Peyer's patch (tissue), 4 donors: ENCODE results near the gene PUS1. TPM values are rescaled to one million over a fixed set of nuclear protein-coding genes. Genes with fewer than 3 reads are reported as not detected.

Experiments used
- DNase-seq, 3 donors: peaks; one replicate each; pipeline ENCODE4 v3.0.0-alpha.2; 2017 to 2019
- H3K27ac ChIP-seq, 4 donors: fragments of 200-600 bp; sonication (generic); one replicate each; pipeline ENCODE4 v1.5.1; 2016 to 2019
- H3K27me3 ChIP-seq, 2 donors: fragments of 200-600 bp; sonication (generic); one replicate each; pipeline ENCODE4 v1.5.1; 2019
- H3K36me3 ChIP-seq, 3 donors: fragments of 200-600 bp; sonication (generic); one replicate each; pipeline ENCODE4 v1.5.1; 2016 to 2019
- H3K4me1 ChIP-seq, 4 donors: fragments of 200-600 bp; sonication (generic); one replicate each; pipeline ENCODE4 v1.5.1; 2016 to 2019
- H3K4me3 ChIP-seq, 4 donors: fragments of 200-600 bp; sonication (generic); 1 replicate in 3 of 4; 2 replicates in 1 of 4; pipeline ENCODE4 v1.5.1; 2016 to 2019; ENCODE audit warnings: mild to moderate bottlenecking in 1 of 4
- H3K9me3 ChIP-seq, 4 donors: fragments of 200-600 bp; sonication (generic); one replicate each; pipeline ENCODE4 v1.5.1; 2016 to 2019; ENCODE audit warnings: mild to moderate bottlenecking in 1 of 4
- POLR2A ChIP-seq, 2 donors: fragments of 450-650 bp; IDR thresholded peaks; one replicate each; pipeline ENCODE4 v1.5.1; 2017; ENCODE audit warnings: antibody characterized with exemption in 2 of 2, mild to moderate bottlenecking in 2 of 2, moderate library complexity in 2 of 2
- small RNA-seq, 2 donors: library from RNA; depleted of rRNA; stranded (forward); fragments of <200 nt; gene quantifications; one replicate each; pipeline ENCODE3, GENCODE V24; 2016
- total RNA-seq, 4 donors: library from RNA; depleted of rRNA; stranded (reverse); fragments of >200 nt; gene quantifications; one replicate each; pipeline ENCODE4 v1.1.0, GENCODE V29; 2016
- TF ChIP-seq, protein P1 (sequence below), 6 experiments: fragments of 450-650 bp in 4 of 6; fragments of 200-600 bp in 2 of 6; sonication (generic) in 1 of 6; IDR thresholded peaks; one replicate each; pipeline ENCODE4 v1.5.1; 2017 to 2019; ENCODE audit warnings: antibody characterized with exemption in 6 of 6, mild to moderate bottlenecking in 3 of 6, moderate library complexity in 1 of 6

The PUS1 gene
- total RNA-seq, 4 donors from 2014 or later, result 8.8 to 46.5 (median 31.8) TPM

DNA sequence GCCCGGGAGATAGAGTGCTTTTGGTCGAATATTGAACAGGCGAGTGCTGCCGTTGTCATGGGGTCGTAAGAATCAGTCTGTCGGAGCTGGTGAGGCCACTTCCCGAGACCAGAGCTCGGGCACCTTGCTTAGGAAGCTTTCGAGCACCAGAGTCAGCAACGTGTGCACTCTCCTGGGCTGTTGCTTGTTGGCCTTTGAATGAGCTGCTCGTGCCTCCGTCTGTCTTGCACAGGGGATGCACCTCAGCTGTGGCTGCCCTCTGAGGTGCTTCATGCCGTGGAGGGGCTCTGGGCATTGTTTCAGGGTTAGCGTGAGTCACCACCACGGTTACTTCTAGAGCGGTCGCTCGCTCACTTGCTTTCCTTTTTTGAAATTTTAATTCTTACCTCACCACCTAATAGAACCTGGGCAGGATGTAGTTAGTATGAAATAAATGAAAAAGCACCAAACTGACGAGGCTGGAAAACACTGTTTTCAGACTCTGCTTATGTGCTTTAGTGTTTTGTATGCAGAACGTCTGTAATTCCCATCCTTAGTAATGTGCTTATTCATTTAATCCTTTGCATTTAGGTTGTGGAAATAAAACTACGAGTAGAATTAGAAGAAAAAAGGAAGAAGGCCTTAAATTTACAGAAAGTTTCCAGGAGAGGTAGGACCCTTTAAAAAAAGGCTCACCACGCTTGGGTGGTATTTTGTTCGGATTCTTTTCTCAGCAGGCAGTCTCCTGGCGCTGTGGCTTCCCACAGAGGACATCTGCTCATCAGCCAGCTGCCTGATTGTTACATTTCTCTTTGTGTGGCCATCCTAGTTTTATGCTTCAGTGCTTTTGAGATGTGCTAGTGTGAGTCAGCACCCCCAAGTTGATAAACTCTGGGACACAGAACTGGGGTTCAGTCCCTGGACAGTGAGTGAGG lies 61.2 kb downstream of the PUS1 start:
- no peaks in the 10 kb centered on the region for H3K27me3 ChIP-seq
- H3K36me3 ChIP-seq, result peaks cover 0 to 96% (median 0%) of the 10 kb centered on the region in 3 donors
- peak in 1 of 3 donors; percentile 39 for DNase-seq
- H3K27ac ChIP-seq, result no peak overlapping the region
- TF ChIP-seq POLR2A (IDR thresholded peaks at IDR 0.05), result no peak
- TF ChIP-seq, protein P1, sequence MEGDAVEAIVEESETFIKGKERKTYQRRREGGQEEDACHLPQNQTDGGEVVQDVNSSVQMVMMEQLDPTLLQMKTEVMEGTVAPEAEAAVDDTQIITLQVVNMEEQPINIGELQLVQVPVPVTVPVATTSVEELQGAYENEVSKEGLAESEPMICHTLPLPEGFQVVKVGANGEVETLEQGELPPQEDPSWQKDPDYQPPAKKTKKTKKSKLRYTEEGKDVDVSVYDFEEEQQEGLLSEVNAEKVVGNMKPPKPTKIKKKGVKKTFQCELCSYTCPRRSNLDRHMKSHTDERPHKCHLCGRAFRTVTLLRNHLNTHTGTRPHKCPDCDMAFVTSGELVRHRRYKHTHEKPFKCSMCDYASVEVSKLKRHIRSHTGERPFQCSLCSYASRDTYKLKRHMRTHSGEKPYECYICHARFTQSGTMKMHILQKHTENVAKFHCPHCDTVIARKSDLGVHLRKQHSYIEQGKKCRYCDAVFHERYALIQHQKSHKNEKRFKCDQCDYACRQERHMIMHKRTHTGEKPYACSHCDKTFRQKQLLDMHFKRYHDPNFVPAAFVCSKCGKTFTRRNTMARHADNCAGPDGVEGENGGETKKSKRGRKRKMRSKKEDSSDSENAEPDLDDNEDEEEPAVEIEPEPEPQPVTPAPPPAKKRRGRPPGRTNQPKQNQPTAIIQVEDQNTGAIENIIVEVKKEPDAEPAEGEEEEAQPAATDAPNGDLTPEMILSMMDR (IDR thresholded peaks at IDR 0.05), result no peak
- H3K4me1 ChIP-seq, result no peaks in the 10 kb centered on the region
- no peaks in the 10 kb centered on the region for H3K9me3 ChIP-seq
- no peak overlapping the region for H3K4me3 ChIP-seq

DNA sequence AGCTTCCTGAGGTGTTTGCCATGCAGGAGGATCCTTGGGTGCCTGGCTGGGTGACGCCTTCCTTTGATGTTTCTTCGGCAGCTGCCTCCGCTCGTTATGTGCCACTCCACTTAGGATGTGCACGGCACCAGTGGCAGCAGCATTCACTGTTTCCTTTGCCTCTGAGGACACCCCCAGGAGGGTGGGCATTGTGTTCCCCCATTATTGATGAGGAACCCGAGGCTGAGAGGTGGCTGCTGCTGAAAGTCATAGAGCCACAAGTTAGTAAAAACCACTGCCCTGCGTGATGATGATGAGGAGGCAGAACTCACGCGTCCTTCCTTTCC lies 61.9 kb downstream of the PUS1 start:
- H3K36me3 ChIP-seq, result peaks cover 0 to 96% (median 0%) of the 10 kb centered on the region in 3 donors
- H3K27me3 ChIP-seq, result no peaks in the 10 kb centered on the region
- H3K4me3 ChIP-seq, result no peak overlapping the region
- H3K27ac ChIP-seq, result no peak overlapping the region
- TF ChIP-seq, protein P1 (IDR thresholded peaks at IDR 0.05), result no peak
- TF ChIP-seq POLR2A (IDR thresholded peaks at IDR 0.05), result no peak
- no peaks in the 10 kb centered on the region for H3K9me3 ChIP-seq
- DNase-seq, result peak in 1 of 3 donors; percentile 22
- no peaks in the 10 kb centered on the region for H3K4me1 ChIP-seq

DNA sequence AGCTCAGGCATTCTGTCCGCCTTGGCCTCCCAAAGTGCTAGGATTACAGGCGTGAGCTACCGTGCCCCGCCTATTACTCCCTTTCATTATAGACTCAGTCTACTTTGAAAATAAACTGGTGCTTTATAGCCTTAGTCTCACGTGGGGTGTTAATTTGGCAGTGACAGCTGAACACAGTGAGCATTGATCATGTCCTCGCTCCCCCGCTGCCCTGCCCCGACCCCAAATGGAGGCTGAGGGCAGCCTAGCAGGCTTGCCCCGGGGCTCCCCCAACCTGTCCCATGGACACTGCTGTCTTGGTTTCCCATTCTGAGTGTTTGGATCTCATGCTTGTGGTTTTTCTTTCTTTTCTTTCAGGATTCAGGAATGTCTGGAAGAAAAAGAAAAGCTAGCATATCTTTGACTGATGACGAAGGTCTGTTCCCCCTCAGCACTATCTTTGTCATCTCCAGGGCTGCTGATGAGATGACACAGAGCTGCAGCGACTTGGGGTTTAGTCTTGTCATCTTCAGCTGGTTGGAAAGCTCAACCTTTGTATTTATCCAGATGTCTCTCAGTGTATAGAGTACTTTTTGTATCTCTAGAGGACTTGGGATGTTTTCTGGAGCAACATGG lies 62.8 kb downstream of the PUS1 start:
- Histone ChIP-seq H3K27me3 (no peaks in the 10 kb centered on the region), H3K27ac (no peak overlapping the region), H3K4me1 (no peaks in the 10 kb centered on the region), H3K4me3 (no peak overlapping the region), H3K9me3 (no peaks in the 10 kb centered on the region), H3K36me3 (peaks cover 0 to 91% (median 0%) of the 10 kb centered on the region in 3 donors)
- TF ChIP-seq POLR2A (IDR thresholded peaks at IDR 0.05), result no peak
- TF ChIP-seq, protein P1 (IDR thresholded peaks at IDR 0.05), result no peak
- DNase-seq, result peak in 1 of 3 donors; percentile 17

DNA sequence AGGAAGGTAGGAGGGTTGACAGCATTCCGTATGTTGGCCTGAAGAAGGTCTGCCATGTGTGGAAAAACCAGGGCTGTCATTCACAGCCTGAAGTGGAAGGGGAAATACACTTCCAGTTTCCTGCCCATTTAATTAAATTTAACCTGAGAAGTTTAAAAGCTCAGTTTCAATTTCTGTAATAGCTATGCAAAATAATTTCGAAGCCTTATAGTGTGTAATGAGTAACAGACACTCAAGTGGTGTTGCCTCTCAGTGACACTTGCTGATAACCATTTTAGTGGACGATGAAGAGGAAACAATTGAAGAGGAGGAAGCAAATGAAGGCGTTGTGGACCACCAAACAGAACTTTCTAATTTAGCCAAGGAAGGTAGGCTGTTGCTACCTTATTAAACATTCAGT lies 65.5 kb downstream of the PUS1 start:
- Histone ChIP-seq H3K36me3 (peaks cover 0 to 71% (median 0%) of the 10 kb centered on the region in 3 donors), H3K27ac (no peak overlapping the region), H3K4me3 (no peak overlapping the region), H3K4me1 (no peaks in the 10 kb centered on the region), H3K27me3 (no peaks in the 10 kb centered on the region), H3K9me3 (no peaks in the 10 kb centered on the region)
- DNase-seq, result no peak
- TF ChIP-seq, protein P1 (IDR thresholded peaks at IDR 0.05), result no peak
- TF ChIP-seq POLR2A (IDR thresholded peaks at IDR 0.05), result no peak

Small RNA genes within 50 kb of the gene (small RNA-seq; reads per million reads assigned to genes)
- gene AC131009.3, result 0 reads per million in 2 donors

Other genes with a start within 250 kb of the PUS1 start
- gene SFSWAP, start 218.2 kb upstream of the PUS1 start, total RNA-seq, result 100 to 1,000 TPM in 1 of 4 donors, 10 to 100 TPM in 3; 47.3 to 169 (median 75.6) TPM
- gene MMP17, start 100.9 kb upstream of the PUS1 start, total RNA-seq, result 10 to 100 TPM in 1 of 4 donors, 1 to 10 TPM in 2, not detected in 1; 4.0 to 32.2 (median 5.3) TPM
- 10 to 100 TPM; 25.2 to 54.1 (median 38.8) TPM for gene ULK1, start 34.7 kb upstream of the PUS1 start, total RNA-seq
- gene EP400, start 20.7 kb downstream of the PUS1 start, total RNA-seq, result 10 to 100 TPM; 22.1 to 60.2 (median 49.2) TPM
- 10 to 100 TPM; 18.7 to 78.4 (median 32.2) TPM for gene DDX51, start 215.0 kb downstream of the PUS1 start, total RNA-seq
- gene NOC4L, start 215.2 kb downstream of the PUS1 start, total RNA-seq, result 10 to 100 TPM in 2 of 4 donors, 1 to 10 TPM in 2; 8.9 to 47.0 (median 12.2) TPM